Measurements from ENCODE around the gene PDZD2.
"Not testable (repeated sequence)": the region's sequence is repeated elsewhere in the genome, so short reads cannot be mapped to it uniquely, and the experiment has no call there.

Gene PDZD2

GRCh38 chr5:32110111-32110696 lies 471.3 kb downstream of the PDZD2 start:
- H3K4me3 ChIP-seq = no peak overlapping the region
- no peak overlapping the region for H3K27ac ChIP-seq
- no peak for TF ChIP-seq CTCF (IDR thresholded peaks at IDR 0.05)
- DNase-seq (ENCODE audit: low spot score) = no peak

- no peak overlapping the region for H3K27ac ChIP-seq
- no peak overlapping the region for H3K4me3 ChIP-seq
- TF ChIP-seq CTCF (IDR thresholded peaks at IDR 0.05) = no peak
- no peak for DNase-seq (ENCODE audit: low spot score)
These were observed 477.1 kb downstream of the PDZD2 start for GRCh38 chr5:32115985-32116384.

GRCh38 chr5:32116574-32117313 lies 477.8 kb downstream of the PDZD2 start:
- Histone ChIP-seq H3K4me3 (no peak overlapping the region), H3K27ac (no peak overlapping the region)
- TF ChIP-seq CTCF (IDR thresholded peaks at IDR 0.05) = no peak
- DNase-seq (ENCODE audit: low spot score) = no peak

GRCh38 chr5:32118922-32119321 lies 480.0 kb downstream of the PDZD2 start:
- DNase-seq (ENCODE audit: low spot score); H3K4me3 ChIP-seq; H3K27ac ChIP-seq: not testable (repeated sequence)

- TF ChIP-seq CTCF (IDR thresholded peaks at IDR 0.05) = no peak
- DNase-seq (ENCODE audit: low spot score) = no peak
- Histone ChIP-seq H3K4me3 (no peak overlapping the region), H3K27ac (no peak overlapping the region)
These were observed 484.3 kb downstream of the PDZD2 start for GRCh38 chr5:32123058-32123805.

- no peak overlapping the region for H3K27ac ChIP-seq
- no peak for DNase-seq (ENCODE audit: low spot score)
- H3K4me3 ChIP-seq = no peak overlapping the region
- no peak for TF ChIP-seq CTCF (IDR thresholded peaks at IDR 0.05)
These were observed 485.2 kb downstream of the PDZD2 start for GRCh38 chr5:32123889-32124676.

- DNase-seq (ENCODE audit: low spot score) = no peak
- Histone ChIP-seq H3K4me3 (no peak overlapping the region), H3K27ac (no peak overlapping the region)
- TF ChIP-seq CTCF (IDR thresholded peaks at IDR 0.05) = no peak
These were observed 487.8 kb downstream of the PDZD2 start for GRCh38 chr5:32126691-32127090.
